Measurements from ENCODE around the gene PPM1F.

- TF ChIP-seq BHLHE40 (IDR thresholded peaks at IDR 0.05; ENCODE audit: borderline replicate concordance) (no peak), NFRKB (IDR thresholded peaks at IDR 0.05) (no peak), TARDBP (IDR thresholded peaks at IDR 0.05) (no peak), SP1 (IDR thresholded peaks at IDR 0.05) (no peak), HDGF (IDR thresholded peaks at IDR 0.05; ENCODE audit: borderline replicate concordance) (no peak), FOXA1 (IDR thresholded peaks at IDR 0.05) (no peak), SUZ12 (IDR thresholded peaks at IDR 0.05) (no peak), FOXK2 (IDR thresholded peaks at IDR 0.05) (no peak)
These were observed 49.2 kb upstream of the PPM1F start for GRCh38 chr22:22001664-22002525.
